AG09319 (cell line): ENCODE results near the gene HDHD3.
"Not testable (repeated sequence)": the region's sequence is repeated elsewhere in the genome, so short reads cannot be mapped to it uniquely, and the experiment has no call there.

Experiments
- DNase-seq: peaks from one replicate; pipeline ENCODE4 v3.0.0-alpha.2; 2010; ENCODE audit warnings: low read depth; ENCODE audit errors: extremely low read depth
- TF ChIP-seq, protein P1 (sequence below): IDR thresholded peaks from 2 replicates; pipeline ENCODE4 v1.5.1; 2011; ENCODE audit warnings: low read depth, mild to moderate bottlenecking, inconsistent platforms, low read length, moderate library complexity

Gene HDHD3

DNA sequence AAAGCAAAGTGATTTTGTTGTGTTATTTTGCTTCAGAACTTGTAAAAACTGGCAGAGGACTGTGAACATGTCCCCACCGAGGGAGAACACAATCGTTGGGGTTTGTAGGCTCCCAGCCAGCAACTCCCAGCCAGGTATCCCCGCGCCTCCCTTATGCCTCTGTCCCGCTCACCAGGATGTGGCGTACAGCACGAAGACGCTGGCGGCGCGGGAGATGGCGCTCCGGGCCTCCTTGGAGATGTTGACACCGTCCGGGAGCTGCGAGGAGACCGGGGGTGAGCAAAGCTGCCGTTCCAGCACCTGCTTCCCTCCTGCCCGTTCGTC, 33.1 kb upstream of the HDHD3 start:
- DNase-seq, result no peak
- TF ChIP-seq, protein P1, sequence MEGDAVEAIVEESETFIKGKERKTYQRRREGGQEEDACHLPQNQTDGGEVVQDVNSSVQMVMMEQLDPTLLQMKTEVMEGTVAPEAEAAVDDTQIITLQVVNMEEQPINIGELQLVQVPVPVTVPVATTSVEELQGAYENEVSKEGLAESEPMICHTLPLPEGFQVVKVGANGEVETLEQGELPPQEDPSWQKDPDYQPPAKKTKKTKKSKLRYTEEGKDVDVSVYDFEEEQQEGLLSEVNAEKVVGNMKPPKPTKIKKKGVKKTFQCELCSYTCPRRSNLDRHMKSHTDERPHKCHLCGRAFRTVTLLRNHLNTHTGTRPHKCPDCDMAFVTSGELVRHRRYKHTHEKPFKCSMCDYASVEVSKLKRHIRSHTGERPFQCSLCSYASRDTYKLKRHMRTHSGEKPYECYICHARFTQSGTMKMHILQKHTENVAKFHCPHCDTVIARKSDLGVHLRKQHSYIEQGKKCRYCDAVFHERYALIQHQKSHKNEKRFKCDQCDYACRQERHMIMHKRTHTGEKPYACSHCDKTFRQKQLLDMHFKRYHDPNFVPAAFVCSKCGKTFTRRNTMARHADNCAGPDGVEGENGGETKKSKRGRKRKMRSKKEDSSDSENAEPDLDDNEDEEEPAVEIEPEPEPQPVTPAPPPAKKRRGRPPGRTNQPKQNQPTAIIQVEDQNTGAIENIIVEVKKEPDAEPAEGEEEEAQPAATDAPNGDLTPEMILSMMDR, result no peak; the same call in 1 of the 2 replicates

DNA sequence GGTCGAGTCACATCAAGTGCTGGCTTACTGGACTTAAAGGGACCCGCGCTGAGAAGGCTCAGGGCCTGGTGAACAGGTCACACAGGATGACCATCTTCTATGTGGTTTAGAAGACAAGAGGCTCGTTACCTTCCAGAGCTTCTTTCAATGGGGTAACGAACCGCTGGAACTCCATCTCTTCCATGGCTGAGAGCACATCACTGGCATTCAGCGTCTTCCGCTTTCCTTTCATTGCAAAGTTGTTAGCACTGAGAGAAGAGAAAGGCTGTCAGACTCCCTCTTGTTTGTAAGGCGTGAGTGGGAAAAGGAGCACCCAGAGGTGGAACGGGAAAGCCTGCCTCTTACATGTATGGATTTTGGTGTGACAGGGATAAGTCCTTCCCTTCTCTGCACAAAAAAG, 32.7 kb upstream of the HDHD3 start:
- TF ChIP-seq, protein P1, result no peak
- no peak for DNase-seq

DNA sequence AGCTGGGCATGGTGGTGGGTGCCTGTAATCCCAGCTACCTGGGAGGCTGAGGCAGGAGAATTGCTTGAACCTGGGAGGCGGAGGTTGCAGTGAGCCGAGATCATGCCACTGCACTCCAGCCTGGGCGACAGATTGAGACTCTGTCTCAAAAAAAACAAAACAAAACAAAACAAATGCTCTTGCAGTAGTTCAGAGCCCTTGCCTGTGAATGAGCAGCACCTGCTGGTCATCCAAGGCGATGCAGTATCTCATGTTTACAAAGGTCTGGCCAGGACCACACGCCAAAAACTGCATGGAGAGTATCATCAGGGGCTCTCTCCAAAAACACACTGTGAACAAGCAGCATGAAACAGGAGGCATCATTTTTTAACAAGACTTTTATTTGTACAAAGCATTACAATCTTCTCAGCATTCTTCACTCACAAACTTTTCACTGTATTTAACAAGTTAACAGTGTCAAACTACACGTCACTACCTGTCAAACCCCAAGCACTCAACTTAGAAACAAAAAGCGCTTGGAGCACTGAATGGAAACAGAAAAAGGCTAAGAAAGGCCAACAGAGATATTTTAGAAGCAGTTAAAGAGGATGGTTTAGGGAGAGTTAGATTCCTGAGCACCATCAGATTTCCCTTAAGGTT, 30.2 kb upstream of the HDHD3 start:
- TF ChIP-seq, protein P1, result peak; percentile 87
- peak; percentile 50 for DNase-seq

DNA sequence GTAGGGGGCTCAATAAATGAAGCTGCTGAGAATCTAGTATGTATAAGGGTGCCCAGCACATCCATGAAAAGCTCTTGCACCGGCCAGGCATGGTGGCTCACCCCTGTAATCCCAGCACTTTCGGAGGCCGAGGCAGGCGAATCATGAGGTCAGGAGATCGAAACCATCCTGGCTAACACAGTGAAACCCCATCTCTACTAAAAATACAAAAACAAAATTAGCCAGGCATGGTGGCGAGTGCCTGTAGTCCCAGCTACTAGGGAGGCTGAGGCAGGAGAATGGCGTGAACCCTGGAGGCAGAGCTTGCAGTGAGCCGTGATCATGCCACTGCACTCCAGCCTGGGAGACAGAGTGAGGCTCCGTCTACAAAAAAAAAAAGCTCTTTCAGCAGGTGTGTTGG, 29.6 kb upstream of the HDHD3 start:
- not testable (repeated sequence) for DNase-seq

DNA sequence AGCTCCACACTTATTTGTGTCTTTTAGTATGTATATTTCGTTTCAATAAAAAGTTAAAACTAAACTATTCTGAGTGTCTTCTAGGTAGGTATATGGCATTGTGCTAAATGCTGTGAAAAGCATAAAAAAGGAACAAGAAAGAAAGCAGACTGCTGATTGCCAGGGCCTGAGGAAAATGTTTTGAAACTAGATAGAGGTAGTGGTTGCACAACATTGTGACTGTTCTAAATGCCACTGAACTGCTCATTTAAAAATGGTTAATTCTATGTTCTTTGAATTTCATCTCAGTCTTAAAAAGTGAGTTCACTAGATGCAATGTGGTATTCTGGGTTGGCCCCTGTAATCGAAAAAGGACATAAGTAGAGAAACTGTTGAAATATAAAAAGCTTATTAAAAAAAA, 26.9 kb upstream of the HDHD3 start:
- no peak for DNase-seq

DNA sequence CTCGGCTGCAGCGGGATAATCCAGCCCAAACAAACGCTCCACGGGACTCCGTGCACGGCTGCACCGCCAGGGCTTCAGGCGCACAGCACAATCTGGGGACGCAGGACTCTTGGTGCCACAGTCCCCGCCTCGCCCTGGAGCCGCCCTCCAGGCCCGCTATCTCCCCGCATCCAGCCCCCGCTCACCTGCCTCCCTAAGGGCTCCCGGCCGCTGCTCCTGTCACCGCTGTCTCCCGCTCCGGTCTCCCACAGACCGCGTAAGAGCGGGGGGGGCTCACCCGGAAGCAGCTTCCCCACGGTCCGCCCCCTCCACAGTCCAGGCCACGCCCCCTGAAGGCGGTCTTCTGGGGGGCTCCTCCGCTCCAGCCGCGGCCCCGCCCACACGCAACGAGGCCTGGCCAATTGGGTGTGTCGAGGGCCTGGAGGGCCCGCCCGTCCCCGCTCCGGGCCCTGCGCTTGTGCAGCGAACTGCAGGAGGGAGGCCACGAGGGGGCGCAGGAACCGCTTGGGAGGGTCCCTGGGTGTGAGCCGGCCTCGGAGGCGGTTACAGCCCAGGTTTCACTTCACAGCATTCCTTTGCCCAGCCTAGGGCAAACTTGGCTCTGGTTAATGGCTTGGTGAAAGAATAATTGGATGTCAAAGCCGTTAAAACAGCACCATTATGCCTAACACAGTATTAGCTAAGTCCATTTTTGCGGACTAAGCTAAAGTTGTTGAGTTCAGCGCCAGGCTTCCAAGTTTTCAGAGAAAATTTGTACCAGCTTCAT, 24.4 kb upstream of the HDHD3 start, which contains the start of gene ALAD:
TSS of gene ALAD (minus strand) at position 258 of the 766 bp plus-strand sequence. CDS start 7,725 bp downstream, outside the sequence.
- TF ChIP-seq, protein P1, result peak; percentile 91
- DNase-seq, result peak; percentile 96

More for the DNA sequence above, 26.9 kb upstream of the HDHD3 start:
- TF ChIP-seq, protein P1, result no peak

DNA sequence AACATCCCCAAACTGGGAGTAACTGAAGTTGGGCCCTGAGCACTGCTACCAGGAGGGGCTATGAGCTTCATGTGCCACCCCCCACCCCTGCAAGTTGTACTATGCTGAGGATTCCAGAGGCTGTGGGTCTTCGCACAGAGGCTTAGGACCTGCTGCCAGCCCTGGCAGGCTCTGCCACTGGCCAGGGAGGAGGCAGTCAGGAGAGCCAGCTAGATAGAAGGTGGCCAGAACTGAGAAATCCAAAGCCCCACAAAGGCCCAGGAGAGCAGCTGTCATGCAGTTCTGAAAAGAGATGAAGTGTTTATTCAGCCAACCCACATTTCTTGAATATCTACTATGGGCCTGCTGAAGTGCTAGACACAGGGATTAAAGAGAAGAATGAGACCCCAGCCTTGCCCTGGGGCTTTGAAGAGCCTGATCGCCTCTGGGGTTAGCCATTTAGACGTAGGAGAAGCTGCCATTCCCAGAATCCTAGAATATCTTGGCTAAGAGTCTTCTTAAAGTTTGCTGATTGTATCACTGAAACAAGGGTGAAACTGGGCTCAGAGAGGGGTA, 22.9 kb upstream of the HDHD3 start:
- no peak for DNase-seq
- TF ChIP-seq, protein P1, result no peak
